ENCODE measurements around the gene SLC6A13. TPM values are rescaled to one million over a fixed set of nuclear protein-coding genes. Genes with fewer than 3 reads are reported as not detected.
"Not testable (repeated sequence)": the region's sequence is repeated elsewhere in the genome, so short reads cannot be mapped to it uniquely, and the experiment has no call there.

Gene SLC6A13
- total RNA-seq, 1 donor from 2014 or later = 6.1 TPM

GRCh38 chr12:237026-237815 is 25.4 kb downstream of the SLC6A13 start:
- intact Hi-C loops (cut with DNase I) = no loop called here
- no peak for DNase-seq (ENCODE audit: low spot score)

GRCh38 chr12:236445-236844 is 26.2 kb downstream of the SLC6A13 start:
- intact Hi-C loops (cut with DNase I) = no loop called here
- DNase-seq (ENCODE audit: low spot score) = no peak

DNA sequence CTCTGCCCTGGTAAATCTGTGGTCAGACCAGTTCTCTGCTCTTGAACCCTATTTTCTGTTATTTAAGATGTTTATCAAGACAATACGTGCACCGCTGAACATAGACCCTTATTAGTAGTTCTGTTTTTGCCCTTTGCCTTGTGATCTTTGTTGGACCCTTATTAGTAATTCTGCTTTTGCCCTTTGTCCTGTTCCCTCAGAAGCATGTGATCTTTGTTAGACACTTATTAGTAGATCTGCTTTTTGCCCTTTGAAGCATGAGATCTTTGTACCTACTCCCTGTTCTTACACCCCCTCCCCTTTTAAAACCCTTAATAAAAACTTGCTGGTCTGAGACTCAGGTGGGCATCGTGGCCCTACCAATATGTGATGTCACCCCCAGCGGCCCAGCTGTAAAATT is 26.7 kb downstream of the SLC6A13 start:
- DNase-seq (ENCODE audit: low spot score); intact Hi-C loops (cut with DNase I): not testable (repeated sequence)

DNA sequence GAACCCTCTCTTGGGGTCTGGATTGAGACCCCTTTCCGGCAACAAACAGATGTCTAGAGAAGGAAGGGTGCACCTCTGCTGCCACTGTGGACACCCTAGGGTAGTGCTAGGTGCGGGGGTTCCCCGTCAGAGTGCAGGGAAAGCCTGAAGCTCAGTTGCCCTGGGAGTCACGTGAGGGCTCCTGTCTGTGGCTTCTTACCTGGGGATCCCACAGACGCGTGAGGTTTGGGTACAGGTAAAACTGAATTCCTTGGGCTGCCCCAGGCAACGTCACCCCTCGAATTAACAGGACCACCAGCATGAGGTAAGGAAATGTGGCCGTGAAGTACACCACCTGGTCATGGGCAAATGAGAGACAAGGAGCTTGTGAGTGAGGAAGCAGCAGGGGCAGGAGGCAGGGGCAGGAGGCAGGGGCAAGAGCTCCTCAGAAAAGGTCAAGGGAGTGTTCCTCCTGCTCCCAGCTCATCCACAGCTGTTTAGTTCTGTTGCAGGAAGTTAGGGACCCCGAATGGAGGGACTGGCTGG is 27.7 kb downstream of the SLC6A13 start:
- intact Hi-C loops (cut with DNase I) = no loop called here
- DNase-seq (ENCODE audit: low spot score) = no peak

DNA sequence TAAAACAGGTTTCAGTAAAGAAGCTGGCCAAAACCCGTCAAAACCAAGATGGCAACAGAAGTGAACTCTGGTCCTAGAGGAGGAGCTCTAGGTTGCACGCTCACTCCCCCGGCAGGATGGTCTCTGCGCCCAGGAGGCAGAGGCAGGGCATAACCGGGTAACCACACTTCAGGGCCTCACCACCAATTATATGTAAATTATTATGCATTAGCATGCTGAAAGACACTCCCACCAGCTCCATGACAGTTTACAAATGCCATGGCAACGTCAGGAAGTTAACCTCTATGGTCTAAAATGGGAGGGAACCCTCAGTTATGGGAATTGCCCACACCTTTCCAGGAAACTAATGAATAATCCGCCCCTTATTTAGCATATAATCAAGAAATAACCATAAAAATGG is 28.6 kb downstream of the SLC6A13 start:
- DNase-seq (ENCODE audit: low spot score) = no peak
- intact Hi-C loops (cut with DNase I) = no loop called here

DNA sequence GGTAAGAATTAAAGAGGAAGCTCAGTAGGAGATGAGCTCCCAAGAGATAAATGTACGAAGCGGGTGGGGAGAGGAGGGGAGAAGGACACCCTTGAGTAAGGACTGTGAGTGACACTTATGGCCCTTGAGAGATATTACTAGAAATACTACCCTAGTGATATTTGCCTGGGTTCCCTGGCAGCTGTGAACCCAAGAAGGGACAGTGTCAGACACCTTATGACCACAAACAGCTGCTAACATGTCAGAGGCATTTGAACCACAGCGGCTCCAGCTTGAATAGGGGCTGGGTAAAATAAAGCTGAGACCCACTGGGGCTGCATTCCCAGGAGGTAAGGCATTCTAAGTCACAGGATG is 29.0 kb downstream of the SLC6A13 start:
- intact Hi-C loops (cut with DNase I) = no loop called here
- no peak for DNase-seq (ENCODE audit: low spot score)

DNA sequence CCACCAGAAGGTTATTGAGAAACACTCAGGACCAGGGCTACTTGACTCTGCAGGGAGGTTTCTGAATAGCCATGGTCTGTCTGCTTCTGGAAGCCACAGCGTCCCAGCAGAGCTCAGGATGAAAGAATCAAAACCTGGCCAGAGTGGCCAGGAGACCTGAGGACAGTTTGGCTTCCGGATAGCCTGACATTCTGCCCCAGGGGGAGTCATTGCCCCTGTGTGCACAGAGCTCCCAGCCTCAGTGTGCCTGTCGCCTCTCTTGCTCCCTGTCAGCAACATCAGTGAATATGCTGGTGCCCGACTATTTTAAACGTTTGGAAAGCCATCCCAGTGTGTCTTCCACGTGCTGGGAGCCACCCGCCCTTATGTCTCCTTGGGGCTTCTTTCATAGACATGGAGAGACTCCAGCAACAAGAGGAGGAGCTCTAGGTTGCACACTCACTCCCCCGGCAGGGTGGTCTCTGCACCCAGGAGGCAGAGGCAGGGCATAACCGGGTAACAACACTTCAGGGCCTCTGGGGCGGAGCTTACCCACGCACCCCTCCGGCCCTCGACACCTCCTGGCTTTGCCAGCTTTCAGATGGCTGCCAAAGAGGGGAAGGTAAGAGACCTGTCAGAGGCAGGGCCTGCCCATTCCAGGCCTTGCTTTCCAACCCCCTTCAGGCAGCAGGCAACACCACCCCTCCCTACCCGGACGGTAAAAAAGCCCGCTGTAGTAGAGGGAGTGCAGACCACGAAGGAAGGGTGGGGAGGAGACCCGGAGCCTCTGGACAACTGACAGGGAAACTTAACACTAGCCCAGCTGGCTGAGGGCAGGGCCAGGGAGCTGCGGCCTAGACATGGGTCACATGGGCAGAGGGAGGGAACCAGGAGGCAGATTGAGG is 29.7 kb downstream of the SLC6A13 start:
- no peak for DNase-seq (ENCODE audit: low spot score)
- intact Hi-C loops (cut with DNase I) = no loop called here

DNA sequence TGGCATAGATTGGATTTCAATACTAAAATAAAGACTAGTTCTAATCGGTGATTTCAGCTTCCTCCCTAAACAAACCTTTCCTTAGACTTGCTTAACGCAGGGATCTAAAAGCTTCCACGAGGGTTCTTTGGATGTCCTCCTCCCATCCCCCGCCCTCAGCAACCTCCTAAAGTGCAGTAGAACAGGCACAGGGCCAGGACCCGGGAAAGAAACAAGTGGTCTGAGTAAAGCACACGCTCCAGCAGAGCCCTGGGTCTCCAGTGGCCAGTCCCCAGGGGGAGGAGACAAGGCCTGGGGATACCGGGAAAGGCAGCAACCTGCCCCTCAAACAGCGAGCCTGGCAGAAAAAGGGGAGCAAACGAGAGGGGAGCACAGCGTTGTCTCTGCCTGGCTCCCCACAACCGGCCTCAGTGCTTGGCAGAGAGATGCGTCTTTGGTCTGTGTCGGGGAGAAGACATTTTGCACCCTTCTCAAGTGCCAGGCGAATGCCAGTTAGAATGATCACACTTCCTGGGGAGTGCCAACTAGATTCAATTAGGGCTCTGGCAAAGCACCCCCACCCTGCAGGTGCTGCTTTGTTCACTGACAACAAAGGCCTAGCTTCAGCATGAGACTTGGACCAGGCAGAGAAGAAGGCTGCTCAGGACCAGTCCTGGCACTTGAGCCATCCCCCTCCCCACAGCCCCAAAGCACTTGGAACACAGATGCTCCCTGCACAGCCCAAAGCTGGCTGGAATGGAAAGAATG is 31.5 kb downstream of the SLC6A13 start:
- intact Hi-C loops (cut with DNase I) = no loop called here
- peak; percentile 71 for DNase-seq (ENCODE audit: low spot score)

DNA sequence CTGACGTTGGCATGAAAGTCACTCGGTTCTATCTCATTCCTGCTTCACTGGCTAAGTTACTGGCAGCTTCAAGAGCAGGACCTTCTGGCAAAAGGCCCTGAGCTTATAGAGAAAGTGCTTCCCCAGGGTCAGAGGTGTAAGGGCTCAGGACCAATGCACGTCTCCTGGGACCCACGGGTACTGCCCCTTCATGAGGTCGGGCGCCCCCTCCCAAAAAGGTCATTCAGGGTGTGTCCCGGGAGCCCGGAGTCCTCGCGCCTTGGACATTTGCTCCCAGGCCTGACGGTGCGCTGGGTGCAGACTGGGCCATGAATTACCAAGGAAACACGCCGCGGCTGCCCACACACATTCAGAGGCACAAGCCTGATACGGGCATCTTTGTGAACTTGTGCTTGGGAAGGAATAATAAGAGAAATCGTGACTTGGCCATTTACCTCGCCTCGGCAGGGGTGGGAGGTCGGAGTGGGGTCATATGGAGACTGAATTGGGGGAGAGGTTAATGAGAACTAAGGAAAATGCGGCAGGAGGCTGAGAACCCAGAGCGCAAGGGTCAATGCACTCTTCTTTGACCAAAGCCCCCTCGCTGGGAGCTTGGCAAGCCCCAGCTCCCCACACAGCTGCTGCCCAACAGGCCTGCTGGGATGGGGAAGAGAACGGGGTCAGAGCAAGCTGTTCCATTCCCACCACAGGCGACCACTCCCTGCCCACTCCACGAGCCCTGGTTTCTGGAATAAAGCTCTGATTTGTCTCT is 33.0 kb downstream of the SLC6A13 start:
- intact Hi-C loops (cut with DNase I) = no loop called here
- DNase-seq (ENCODE audit: low spot score) = peak; percentile 70

DNA sequence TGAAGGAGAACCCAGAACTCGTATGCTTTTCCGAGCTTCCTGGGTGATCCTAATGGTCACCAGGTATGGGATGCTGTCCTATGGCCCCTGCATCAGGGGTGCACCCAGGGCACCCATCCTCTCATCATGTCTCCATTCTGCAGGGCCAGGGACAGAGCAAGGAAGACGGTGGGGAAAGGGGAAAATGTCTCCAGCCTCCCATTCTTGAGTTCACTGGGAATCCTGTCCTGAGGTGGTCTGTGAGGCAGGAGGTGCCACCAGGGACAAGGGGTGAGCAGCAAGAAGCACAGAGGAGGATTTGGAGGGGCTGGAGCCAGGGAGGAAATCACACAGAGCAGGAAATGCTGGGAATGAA is 33.8 kb downstream of the SLC6A13 start:
- intact Hi-C loops (cut with DNase I) = no loop called here
- DNase-seq (ENCODE audit: low spot score) = no peak

- peak; percentile 31 for DNase-seq (ENCODE audit: low spot score)
- intact Hi-C loops (cut with DNase I) = no loop called here
Measured at GRCh38 chr12:227923-228845, 34.5 kb downstream of the SLC6A13 start.

GRCh38 chr12:227286-227915 is 35.2 kb downstream of the SLC6A13 start:
- DNase-seq (ENCODE audit: low spot score) = no peak
- intact Hi-C loops (cut with DNase I) = no loop called here

- peak; percentile 54 for DNase-seq (ENCODE audit: low spot score)
- intact Hi-C loops (cut with DNase I) = no loop called here
Measured at GRCh38 chr12:226401-226800, 36.2 kb downstream of the SLC6A13 start.

DNA sequence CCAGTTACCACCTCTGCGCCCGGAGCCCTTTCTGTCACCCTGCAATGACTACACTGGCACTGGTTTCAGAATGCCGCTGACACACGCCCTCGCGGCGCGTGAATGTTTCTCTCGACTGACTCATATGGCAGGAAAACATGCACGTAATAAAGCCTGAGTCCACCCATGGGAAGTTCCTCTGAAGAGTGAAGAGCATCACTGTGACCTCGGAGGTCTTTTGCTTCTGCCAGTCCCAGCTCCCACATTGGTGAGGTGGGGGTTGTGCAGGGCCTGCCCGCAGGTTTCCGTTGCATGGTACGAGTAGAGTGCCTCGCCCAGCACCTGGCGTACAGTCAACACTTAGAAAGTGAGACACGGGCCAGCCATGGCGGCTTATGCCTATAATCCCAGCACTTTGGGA is 37.6 kb downstream of the SLC6A13 start:
- intact Hi-C loops (cut with DNase I) = no loop called here
- DNase-seq (ENCODE audit: low spot score) = peak; percentile 70

DNA sequence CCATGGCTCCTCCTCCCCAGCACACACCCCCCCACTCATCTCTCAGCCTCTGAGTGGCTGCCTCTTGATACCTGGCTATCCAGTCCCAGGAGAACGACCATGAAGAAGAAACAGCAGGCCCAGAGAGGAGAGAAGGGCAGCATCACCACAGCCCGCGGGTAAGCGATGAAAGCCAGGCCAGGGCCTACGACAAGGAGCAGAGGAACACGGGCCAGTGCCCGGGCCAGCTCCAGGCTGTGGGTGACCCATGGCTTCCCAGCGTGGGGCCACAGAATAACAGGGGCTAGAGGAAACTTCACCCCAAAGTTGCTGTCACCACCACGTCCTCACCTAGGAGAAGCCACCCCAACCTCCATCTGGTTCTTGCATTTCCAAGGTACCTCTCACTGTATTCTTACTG is 38.3 kb downstream of the SLC6A13 start:
- peak; percentile 36 for DNase-seq (ENCODE audit: low spot score)
- intact Hi-C loops (cut with DNase I) = no loop called here

DNA sequence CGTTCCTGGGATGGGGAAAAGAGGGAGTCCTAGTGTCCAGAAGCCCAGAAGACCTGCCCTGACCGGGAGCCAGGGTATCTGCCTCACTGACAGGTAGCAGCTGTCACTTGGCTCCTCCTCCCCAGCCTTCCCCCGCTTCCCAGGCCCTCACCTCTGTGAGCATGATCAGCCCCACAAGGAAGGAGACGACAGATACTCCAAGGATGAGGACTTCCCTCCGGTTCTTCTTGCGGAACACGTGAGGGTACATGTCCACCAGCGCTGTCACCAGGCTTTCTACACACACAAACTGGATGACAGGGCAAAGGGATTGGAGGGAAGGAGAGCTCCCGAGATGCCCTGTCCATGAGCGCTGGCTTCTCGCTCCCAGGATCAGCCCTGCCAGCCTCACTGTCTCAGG is 38.8 kb downstream of the SLC6A13 start:
- intact Hi-C loops (cut with DNase I) = no loop called here
- peak; percentile 38 for DNase-seq (ENCODE audit: low spot score)

GRCh38 chr12:221736-222135 is 40.9 kb downstream of the SLC6A13 start:
- intact Hi-C loops (cut with DNase I) = no loop called here
- DNase-seq (ENCODE audit: low spot score) = no peak

DNA sequence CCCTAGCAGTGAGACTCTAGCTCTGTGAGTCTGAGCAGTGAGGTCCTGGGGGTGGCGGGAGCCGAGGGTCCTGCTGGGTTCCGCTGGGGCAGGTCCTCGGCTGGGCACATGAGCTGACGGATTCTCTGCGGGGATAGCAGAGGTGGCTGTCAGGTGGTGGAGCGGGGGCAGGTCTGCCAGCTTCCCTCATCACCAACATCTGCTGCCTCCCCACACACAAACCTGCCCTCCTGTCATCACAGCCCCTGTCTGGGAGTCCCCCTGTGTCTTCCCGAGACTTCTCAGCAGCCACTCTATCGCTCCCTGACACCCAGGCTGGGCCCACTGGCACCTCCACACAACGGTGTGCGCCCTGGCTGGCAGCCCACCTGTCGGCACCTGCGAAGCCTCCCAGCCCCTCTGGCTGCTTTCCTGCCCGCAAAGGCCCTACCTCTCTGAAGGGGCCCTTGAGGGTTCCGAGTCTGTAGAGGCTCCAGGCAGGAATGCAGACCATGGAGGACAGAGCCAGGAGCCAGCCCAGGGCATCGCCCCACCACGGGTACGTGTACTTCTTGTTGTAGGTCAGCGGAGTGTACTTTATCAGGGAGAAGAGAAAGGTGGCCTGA is 41.6 kb downstream of the SLC6A13 start:
- DNase-seq (ENCODE audit: low spot score) = no peak
- intact Hi-C loops (cut with DNase I) = no loop called here

Measured in cardiac septum (tissue), 1 donor.